LNCAP (cell line): ENCODE data around the gene JKAMP.

Experiments
- TF ChIP-seq, protein P1 (sequence below): fragments of 450-650 bp; IDR thresholded peaks from 2 replicates; pipeline ENCODE4 v1.5.1; 2017; ENCODE audit warnings: mild to moderate bottlenecking

JKAMP gene

GRCh38 chr14:59529189-59529588, 44.9 kb downstream of the JKAMP start:
- TF ChIP-seq, protein P1, sequence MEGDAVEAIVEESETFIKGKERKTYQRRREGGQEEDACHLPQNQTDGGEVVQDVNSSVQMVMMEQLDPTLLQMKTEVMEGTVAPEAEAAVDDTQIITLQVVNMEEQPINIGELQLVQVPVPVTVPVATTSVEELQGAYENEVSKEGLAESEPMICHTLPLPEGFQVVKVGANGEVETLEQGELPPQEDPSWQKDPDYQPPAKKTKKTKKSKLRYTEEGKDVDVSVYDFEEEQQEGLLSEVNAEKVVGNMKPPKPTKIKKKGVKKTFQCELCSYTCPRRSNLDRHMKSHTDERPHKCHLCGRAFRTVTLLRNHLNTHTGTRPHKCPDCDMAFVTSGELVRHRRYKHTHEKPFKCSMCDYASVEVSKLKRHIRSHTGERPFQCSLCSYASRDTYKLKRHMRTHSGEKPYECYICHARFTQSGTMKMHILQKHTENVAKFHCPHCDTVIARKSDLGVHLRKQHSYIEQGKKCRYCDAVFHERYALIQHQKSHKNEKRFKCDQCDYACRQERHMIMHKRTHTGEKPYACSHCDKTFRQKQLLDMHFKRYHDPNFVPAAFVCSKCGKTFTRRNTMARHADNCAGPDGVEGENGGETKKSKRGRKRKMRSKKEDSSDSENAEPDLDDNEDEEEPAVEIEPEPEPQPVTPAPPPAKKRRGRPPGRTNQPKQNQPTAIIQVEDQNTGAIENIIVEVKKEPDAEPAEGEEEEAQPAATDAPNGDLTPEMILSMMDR: no peak

GRCh38 chr14:59530349-59530748, 46.0 kb downstream of the JKAMP start:
- TF ChIP-seq, protein P1: no peak

DNA sequence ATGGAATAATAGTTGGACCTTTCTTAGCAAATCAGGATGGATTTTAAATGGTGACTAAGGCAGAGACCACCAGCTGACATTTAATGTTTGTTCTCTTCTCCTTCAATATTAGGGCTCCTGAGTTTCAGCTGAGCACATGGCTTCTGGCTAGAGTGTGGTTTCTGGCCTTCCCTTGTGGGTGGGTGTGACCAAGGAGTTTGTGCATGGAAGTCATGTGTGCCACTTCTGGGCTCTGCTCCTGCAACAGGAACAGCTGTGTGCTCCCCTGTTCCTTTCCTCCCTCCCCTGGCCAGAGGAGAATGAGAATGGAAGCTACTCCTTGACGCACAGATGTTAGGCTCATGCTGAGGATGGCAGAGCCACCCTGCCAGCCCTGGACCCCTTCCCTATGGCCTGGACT, 48.1 kb downstream of the JKAMP start:
- TF ChIP-seq, protein P1: no peak

GRCh38 chr14:59534361-59534987, 50.2 kb downstream of the JKAMP start:
- TF ChIP-seq, protein P1: no peak

DNA sequence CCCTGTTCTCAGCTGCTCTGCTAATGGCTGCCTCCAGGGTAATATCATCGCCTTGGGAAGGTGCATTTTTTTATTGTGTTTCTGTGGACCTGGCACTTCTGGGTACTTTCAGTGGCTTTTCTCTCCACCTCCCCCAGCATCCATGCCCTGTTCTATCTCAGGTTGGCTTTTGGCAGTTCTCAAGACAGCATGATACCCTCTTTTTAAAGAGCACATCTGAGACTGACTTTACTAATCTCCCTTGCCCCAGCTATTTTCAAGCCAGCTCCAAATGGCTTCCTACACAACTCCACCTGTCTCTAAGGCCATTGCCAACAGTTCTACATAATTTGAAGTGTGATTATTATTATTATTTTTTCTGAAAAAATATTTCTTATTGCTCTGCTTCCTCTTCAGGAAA, 53.2 kb downstream of the JKAMP start:
- TF ChIP-seq, protein P1: no peak

DNA sequence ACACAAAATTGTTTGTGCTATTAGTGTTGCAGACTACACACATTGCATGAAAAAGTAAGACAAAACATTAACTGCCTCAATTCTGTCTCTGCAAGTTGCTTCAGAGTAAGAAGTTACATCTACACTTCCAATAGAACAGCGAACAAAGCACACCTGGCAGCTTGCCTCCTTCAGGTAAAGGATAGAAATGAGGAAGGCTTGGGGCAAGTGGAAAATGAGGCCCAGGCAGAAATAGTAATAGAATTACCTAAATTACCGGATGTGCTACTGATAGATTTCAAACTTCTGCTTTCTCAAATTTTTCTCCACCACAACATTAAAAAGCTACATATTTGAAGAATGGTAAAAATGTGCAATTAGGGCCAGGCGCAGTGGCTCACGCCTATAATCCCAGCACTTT, 54.6 kb downstream of the JKAMP start:
- TF ChIP-seq, protein P1: no peak

GRCh38 chr14:59540852-59541251, 56.5 kb downstream of the JKAMP start:
- TF ChIP-seq, protein P1: no peak

DNA sequence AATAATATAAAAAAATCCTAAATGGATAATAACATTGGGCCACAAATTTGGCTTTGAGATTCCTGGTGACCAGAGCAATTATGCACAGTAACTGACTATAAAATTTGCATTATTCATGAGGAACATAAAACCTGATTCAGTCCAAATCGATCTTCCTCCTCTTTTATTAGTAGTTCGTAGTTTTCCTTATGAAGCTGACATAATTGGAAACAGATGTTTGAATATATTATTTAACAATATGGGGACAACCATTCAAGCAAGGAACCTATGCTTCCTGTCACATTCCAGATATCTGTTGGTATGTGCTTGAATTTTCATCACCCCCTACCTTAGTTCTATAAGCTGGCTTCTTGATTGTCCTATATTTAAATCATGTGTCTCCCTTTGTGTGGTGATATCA, 57.4 kb downstream of the JKAMP start:
- TF ChIP-seq, protein P1: no peak
